ENCODE measurements around the gene PRKAG3.

DNA sequence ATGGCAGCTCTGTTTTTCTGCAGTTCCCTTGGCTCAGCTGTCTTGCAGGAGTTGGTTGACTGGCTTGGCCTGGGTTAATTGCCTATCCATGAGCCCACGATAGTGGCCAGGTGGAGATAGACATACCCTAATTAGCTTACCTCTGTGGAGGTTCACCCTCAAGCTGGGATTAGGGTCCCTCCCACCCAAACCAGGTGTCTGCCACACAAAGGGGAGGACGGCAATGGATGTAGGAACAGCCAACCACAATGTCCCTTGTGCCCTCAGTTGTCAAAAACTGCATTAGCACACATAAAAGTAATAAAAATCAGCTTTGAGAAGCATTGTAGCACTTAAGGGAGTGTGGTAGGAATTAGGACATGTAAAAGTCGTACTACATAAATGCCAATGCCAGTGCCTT is 45.5 kb downstream of the PRKAG3 start:
- TF ChIP-seq EP300 (IDR thresholded peaks at IDR 0.05; ENCODE audit: borderline replicate concordance) (no peak), YY1 (IDR thresholded peaks at IDR 0.05; ENCODE audit: low read depth) (no peak), CREB1 (IDR thresholded peaks at IDR 0.05; ENCODE audit: low read depth) (no peak)
